Esophagus muscularis mucosa (tissue), 4 donors: ENCODE data around the gene LRRC27.

Experiments used
- CTCF ChIP-seq, 3 experiments: fragments of 200-600 bp in 2 of 3; fragments of 450-650 bp in 1 of 3; sonication (generic) in 2 of 3; IDR thresholded peaks; one replicate each; pipeline ENCODE4 v1.5.1; 2017 to 2019; ENCODE audit warnings: antibody characterized with exemption in 3 of 3, mild to moderate bottlenecking in 2 of 3, moderate library complexity in 1 of 3
- EP300 ChIP-seq: sonication (generic); formaldehyde crosslinking; IDR thresholded peaks from one replicate; pipeline ENCODE4 v1.6.1; 2017; ENCODE audit warnings: antibody characterized with exemption
- POLR2A ChIP-seq: fragments of 450-650 bp; IDR thresholded peaks from one replicate; pipeline ENCODE4 v1.6.1; 2017; ENCODE audit warnings: antibody characterized with exemption, moderate library complexity, mild to moderate bottlenecking, low read depth

- no peak for TF ChIP-seq CTCF (IDR thresholded peaks at IDR 0.05)
- no peak for TF ChIP-seq POLR2A
- TF ChIP-seq EP300 = no peak
These were observed 93.8 kb downstream of the LRRC27 start for GRCh38 chr10:132425757-132426155.
